ENCODE data around the gene ROPN1. TPM values are rescaled to one million over a fixed set of nuclear protein-coding genes. Genes with fewer than 3 reads are reported as not detected.
"Not testable (repeated sequence)": the region's sequence is repeated elsewhere in the genome, so short reads cannot be mapped to it uniquely, and the experiment has no call there.

ROPN1 gene
- total RNA-seq, 4 donors from 2014 or later: 1.2 to 3.8 TPM; not detected in 2

- WGBS, 2 donors: 81 to 85% methylated on average over 2 of the region's 2 CpGs
- DNase-seq (ENCODE audit: low spot score in 2 of 2): no peak
- no peak overlapping the region for H3K4me3 ChIP-seq (ENCODE audit: low read depth, poor library complexity, severe bottlenecking)
- intact Hi-C loops (cut with DNase I; ENCODE audit: low total_unique reads): no loop called here
- TF ChIP-seq POLR2A (IDR thresholded peaks at IDR 0.05) (no peak), CTCF (IDR thresholded peaks at IDR 0.05) (no peak)
Observed at GRCh38 chr3:123997543-123997942, 5.6 kb upstream of the ROPN1 start.

GRCh38 chr3:123993818-123994217, 1.9 kb upstream of the ROPN1 start:
- H3K4me3 ChIP-seq (ENCODE audit: low read depth, poor library complexity, severe bottlenecking): no peak overlapping the region
- no peak for TF ChIP-seq POLR2A (IDR thresholded peaks at IDR 0.05)
- no peak for TF ChIP-seq CTCF (IDR thresholded peaks at IDR 0.05)
- intact Hi-C loops (cut with DNase I; ENCODE audit: low total_unique reads): no loop called here
- DNase-seq (ENCODE audit: low spot score in 2 of 2): no peak
- 83 to 97% methylated on average over 1 of the region's 1 CpG for WGBS, 2 donors

- 82 to 85% methylated on average over 3 of the region's 3 CpGs for whole genome bisulfite sequencing, 2 donors
- intact Hi-C loops (cut with DNase I; ENCODE audit: low total_unique reads): no loop called here
- DNase-seq (ENCODE audit: low spot score in 2 of 2): no peak
- H3K4me3 ChIP-seq (ENCODE audit: low read depth, poor library complexity, severe bottlenecking): no peak overlapping the region
- TF ChIP-seq CTCF (IDR thresholded peaks at IDR 0.05) (no peak), POLR2A (IDR thresholded peaks at IDR 0.05) (no peak)
Observed at GRCh38 chr3:123986427-123986826, 5.5 kb downstream of the ROPN1 start.

- 75 to 83% methylated on average over 3 of the region's 3 CpGs for WGBS, 2 donors
- no peak overlapping the region for H3K4me3 ChIP-seq (ENCODE audit: low read depth, poor library complexity, severe bottlenecking)
- DNase-seq (ENCODE audit: low spot score in 2 of 2): no peak
- intact Hi-C loops (cut with DNase I; ENCODE audit: low total_unique reads): no loop called here
- no peak for TF ChIP-seq CTCF (IDR thresholded peaks at IDR 0.05)
- no peak for TF ChIP-seq POLR2A (IDR thresholded peaks at IDR 0.05)
Observed at GRCh38 chr3:123984957-123985356, 7.0 kb downstream of the ROPN1 start.

GRCh38 chr3:123984350-123984749, 7.6 kb downstream of the ROPN1 start:
- no peak overlapping the region for H3K4me3 ChIP-seq (ENCODE audit: low read depth, poor library complexity, severe bottlenecking)
- no peak for DNase-seq (ENCODE audit: low spot score in 2 of 2)
- 90 to 100% methylated on average over 1 of the region's 1 CpG for WGBS, 2 donors
- TF ChIP-seq POLR2A (IDR thresholded peaks at IDR 0.05) (no peak), CTCF (IDR thresholded peaks at IDR 0.05) (no peak)
- intact Hi-C loops (cut with DNase I; ENCODE audit: low total_unique reads): no loop called here

- DNase-seq (ENCODE audit: low spot score in 2 of 2); H3K4me3 ChIP-seq (ENCODE audit: low read depth, poor library complexity, severe bottlenecking); intact Hi-C loops (cut with DNase I; ENCODE audit: low total_unique reads): not testable (repeated sequence)
- 62 to 67% methylated on average over 4 of the region's 4 CpGs for WGBS, 2 donors
Observed at GRCh38 chr3:123981317-123981716, 10.6 kb downstream of the ROPN1 start.
